ENCODE results near the gene BICC1. TPM values are rescaled to one million over a fixed set of nuclear protein-coding genes. Genes with fewer than 3 reads are reported as not detected.

BICC1 gene
- total RNA-seq, 1 donor from 2014 or later, result 0.41 TPM

DNA sequence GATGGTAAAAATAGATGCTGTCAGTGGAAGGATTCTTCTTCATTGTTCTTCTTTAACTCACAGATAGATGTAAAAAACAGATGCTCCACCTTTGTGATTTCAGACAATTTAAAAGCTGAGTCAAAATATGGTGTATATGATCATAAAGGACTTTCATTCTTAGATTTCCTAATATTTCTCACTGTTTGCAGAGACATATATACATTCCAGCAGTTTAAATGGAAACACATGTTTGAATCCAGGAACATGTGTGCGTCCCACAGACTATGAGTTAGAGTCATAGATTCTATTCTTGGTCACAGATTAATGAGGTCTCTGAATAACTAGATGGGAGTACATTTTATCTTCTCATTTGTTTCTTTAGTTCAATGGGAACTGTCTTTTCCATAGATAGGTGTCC, 109.6 kb downstream of the BICC1 start:
- Histone ChIP-seq H3K9me3 (ENCODE audit: low read depth) (no peaks in the 10 kb centered on the region), H3F3A (ENCODE audit: low read depth) (no peaks in the 10 kb centered on the region), H2AFZ (replicated peaks) (no peak overlapping the region), H3K27me3 (no peaks in the 10 kb centered on the region), H3K4me1 (no peaks in the 10 kb centered on the region), H3K9ac (no peak overlapping the region), H3K4me2 (no peak overlapping the region), H3K36me3 (no peaks in the 10 kb centered on the region), H3K4me3 (no peak overlapping the region), H3K79me2 (ENCODE audit: low read depth) (no peaks in the 10 kb centered on the region), H3K27ac (no peak overlapping the region), H4K20me1 (ENCODE audit: low read depth) (no peaks in the 10 kb centered on the region)
- H3K9me3 Mint-ChIP-seq, result no peaks in the 10 kb centered on the region
- TF ChIP-seq EZH2 (IDR thresholded peaks at IDR 0.05) (no peak), EZH2phosphoT487 (IDR thresholded peaks at IDR 0.05) (no peak)
- TF ChIP-seq, protein P1, sequence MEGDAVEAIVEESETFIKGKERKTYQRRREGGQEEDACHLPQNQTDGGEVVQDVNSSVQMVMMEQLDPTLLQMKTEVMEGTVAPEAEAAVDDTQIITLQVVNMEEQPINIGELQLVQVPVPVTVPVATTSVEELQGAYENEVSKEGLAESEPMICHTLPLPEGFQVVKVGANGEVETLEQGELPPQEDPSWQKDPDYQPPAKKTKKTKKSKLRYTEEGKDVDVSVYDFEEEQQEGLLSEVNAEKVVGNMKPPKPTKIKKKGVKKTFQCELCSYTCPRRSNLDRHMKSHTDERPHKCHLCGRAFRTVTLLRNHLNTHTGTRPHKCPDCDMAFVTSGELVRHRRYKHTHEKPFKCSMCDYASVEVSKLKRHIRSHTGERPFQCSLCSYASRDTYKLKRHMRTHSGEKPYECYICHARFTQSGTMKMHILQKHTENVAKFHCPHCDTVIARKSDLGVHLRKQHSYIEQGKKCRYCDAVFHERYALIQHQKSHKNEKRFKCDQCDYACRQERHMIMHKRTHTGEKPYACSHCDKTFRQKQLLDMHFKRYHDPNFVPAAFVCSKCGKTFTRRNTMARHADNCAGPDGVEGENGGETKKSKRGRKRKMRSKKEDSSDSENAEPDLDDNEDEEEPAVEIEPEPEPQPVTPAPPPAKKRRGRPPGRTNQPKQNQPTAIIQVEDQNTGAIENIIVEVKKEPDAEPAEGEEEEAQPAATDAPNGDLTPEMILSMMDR (IDR thresholded peaks at IDR 0.05), result no peak
- no peaks in the 10 kb centered on the region for H3K36me3 Mint-ChIP-seq
- no peak overlapping the region for H3K4me3 Mint-ChIP-seq
- H3K27ac Mint-ChIP-seq, result no peak overlapping the region
- no peaks in the 10 kb centered on the region for H3K4me1 Mint-ChIP-seq
- H3K27me3 Mint-ChIP-seq (ENCODE audit: insufficient read depth, low read depth), result no peaks in the 10 kb centered on the region
- DNase-seq (ENCODE audit: low spot score), result no peak

DNA sequence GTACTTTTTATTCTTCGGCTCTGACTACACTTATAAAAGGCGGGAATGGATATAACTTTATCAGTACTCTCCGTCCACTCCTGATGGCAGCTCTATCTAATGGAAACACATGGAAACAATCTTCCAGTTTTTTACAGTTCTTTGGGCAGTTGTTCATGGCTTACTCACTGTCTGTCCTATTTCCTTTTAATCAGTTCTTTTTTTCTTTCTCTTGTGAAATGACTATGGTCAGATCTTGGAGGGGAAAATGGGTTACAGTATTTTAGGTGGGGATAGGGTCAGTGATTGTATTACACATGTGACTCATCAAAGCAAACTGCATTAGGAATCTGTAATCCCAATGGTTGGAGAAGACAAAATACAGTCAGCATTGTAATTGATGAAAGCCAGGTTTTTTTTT, 112.4 kb downstream of the BICC1 start:
- H3K27me3 Mint-ChIP-seq (ENCODE audit: insufficient read depth, low read depth), result no peaks in the 10 kb centered on the region
- Histone ChIP-seq H3K36me3 (no peaks in the 10 kb centered on the region), H3K27ac (no peak overlapping the region), H3K9ac (no peak overlapping the region), H3K4me2 (no peak overlapping the region), H3K79me2 (ENCODE audit: low read depth) (no peaks in the 10 kb centered on the region), H3K4me3 (no peak overlapping the region), H3K27me3 (no peaks in the 10 kb centered on the region), H4K20me1 (ENCODE audit: low read depth) (no peaks in the 10 kb centered on the region), H3F3A (ENCODE audit: low read depth) (no peaks in the 10 kb centered on the region), H3K9me3 (ENCODE audit: low read depth) (no peaks in the 10 kb centered on the region), H3K4me1 (no peaks in the 10 kb centered on the region), H2AFZ (replicated peaks) (no peak overlapping the region)
- H3K36me3 Mint-ChIP-seq, result no peaks in the 10 kb centered on the region
- no peak overlapping the region for H3K4me3 Mint-ChIP-seq
- no peak for DNase-seq (ENCODE audit: low spot score)
- no peaks in the 10 kb centered on the region for H3K4me1 Mint-ChIP-seq
- no peaks in the 10 kb centered on the region for H3K9me3 Mint-ChIP-seq
- TF ChIP-seq EZH2phosphoT487 (IDR thresholded peaks at IDR 0.05), result no peak
- no peak for TF ChIP-seq EZH2 (IDR thresholded peaks at IDR 0.05)
- TF ChIP-seq, protein P1 (IDR thresholded peaks at IDR 0.05), result no peak
- H3K27ac Mint-ChIP-seq, result no peak overlapping the region

DNA sequence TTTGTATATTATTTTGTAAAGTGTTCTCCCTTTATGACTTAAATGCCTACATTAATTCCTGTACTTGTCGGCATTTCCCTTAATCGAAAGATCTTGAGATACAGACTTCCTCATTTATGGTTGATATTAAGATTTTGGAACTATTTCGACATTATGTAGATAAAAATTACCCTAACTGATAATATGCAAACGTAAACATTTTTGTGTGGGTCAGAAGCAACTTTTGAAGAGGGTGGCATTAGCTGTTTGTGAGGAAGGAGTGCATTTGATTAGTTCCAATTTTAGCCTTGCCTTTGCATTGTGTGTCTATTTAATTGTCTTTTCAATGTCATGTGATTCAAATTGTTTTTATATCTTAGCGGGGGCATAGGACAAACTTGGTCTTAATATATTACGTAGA, 114.7 kb downstream of the BICC1 start:
- no peaks in the 10 kb centered on the region for H3K36me3 Mint-ChIP-seq
- Histone ChIP-seq H3K27ac (no peak overlapping the region), H3K27me3 (no peaks in the 10 kb centered on the region), H3K4me2 (no peak overlapping the region), H3K4me3 (no peak overlapping the region), H4K20me1 (ENCODE audit: low read depth) (no peaks in the 10 kb centered on the region), H3K9me3 (ENCODE audit: low read depth) (no peaks in the 10 kb centered on the region), H3K4me1 (peaks cover 6% of the 10 kb centered on the region), H2AFZ (replicated peaks) (no peak overlapping the region), H3K79me2 (ENCODE audit: low read depth) (no peaks in the 10 kb centered on the region), H3K36me3 (no peaks in the 10 kb centered on the region), H3F3A (ENCODE audit: low read depth) (no peaks in the 10 kb centered on the region), H3K9ac (no peak overlapping the region)
- no peaks in the 10 kb centered on the region for H3K9me3 Mint-ChIP-seq
- H3K4me1 Mint-ChIP-seq, result peaks cover 3% of the 10 kb centered on the region
- TF ChIP-seq EZH2 (IDR thresholded peaks at IDR 0.05) (no peak), EZH2phosphoT487 (IDR thresholded peaks at IDR 0.05) (no peak)
- TF ChIP-seq, protein P1 (IDR thresholded peaks at IDR 0.05), result no peak
- no peak overlapping the region for H3K27ac Mint-ChIP-seq
- H3K4me3 Mint-ChIP-seq, result no peak overlapping the region
- H3K27me3 Mint-ChIP-seq (ENCODE audit: insufficient read depth, low read depth), result peaks cover 2% of the 10 kb centered on the region
- DNase-seq (ENCODE audit: low spot score), result no peak
